Measurements from ENCODE around the gene IL2RA. TPM values are rescaled to one million over a fixed set of nuclear protein-coding genes. Genes with fewer than 3 reads are reported as not detected.
"Not testable (repeated sequence)": the region's sequence is repeated elsewhere in the genome, so short reads cannot be mapped to it uniquely, and the experiment has no call there.

Gene IL2RA
- total RNA-seq, 4 donors from 2014 or later = 0.42 to 2.2 (median 0.60) TPM; not detected in 1

DNA sequence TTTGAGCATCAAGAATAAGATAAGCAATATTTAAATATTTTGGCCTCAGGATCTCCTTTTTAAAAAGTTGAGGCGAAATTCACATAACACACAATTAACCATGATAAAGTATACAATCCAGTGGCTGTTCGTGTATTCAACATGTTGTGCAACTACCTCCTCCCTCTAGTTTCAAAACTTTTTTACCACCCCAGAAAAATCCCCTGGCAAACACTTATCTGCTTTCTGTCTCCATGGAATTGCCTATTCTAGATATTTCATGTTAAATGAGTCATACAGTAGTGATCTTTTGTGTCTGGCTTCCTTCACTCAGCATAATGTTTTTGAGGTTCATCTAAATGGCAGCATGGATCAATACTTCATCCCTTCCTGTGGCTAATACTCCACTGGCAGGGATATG, 53.0 kb downstream of the IL2RA start:
- no peak for DNase-seq (ENCODE audit: low spot score in 2 of 2)
- no peaks in the 10 kb centered on the region for H3K27me3 ChIP-seq
- TF ChIP-seq EP300 (IDR thresholded peaks at IDR 0.05) (no peak), POLR2A (IDR thresholded peaks at IDR 0.05) (no peak)
- TF ChIP-seq, protein P1, sequence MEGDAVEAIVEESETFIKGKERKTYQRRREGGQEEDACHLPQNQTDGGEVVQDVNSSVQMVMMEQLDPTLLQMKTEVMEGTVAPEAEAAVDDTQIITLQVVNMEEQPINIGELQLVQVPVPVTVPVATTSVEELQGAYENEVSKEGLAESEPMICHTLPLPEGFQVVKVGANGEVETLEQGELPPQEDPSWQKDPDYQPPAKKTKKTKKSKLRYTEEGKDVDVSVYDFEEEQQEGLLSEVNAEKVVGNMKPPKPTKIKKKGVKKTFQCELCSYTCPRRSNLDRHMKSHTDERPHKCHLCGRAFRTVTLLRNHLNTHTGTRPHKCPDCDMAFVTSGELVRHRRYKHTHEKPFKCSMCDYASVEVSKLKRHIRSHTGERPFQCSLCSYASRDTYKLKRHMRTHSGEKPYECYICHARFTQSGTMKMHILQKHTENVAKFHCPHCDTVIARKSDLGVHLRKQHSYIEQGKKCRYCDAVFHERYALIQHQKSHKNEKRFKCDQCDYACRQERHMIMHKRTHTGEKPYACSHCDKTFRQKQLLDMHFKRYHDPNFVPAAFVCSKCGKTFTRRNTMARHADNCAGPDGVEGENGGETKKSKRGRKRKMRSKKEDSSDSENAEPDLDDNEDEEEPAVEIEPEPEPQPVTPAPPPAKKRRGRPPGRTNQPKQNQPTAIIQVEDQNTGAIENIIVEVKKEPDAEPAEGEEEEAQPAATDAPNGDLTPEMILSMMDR (IDR thresholded peaks at IDR 0.05) = no peak
- H3K9me3 ChIP-seq = peaks cover 0 to 8% (median 0%) of the 10 kb centered on the region in 4 donors
- H3K27ac ChIP-seq = no peak overlapping the region
- WGBS, 2 donors = 68 to 78% methylated on average over 2 of the region's 2 CpGs
- H3K4me1 ChIP-seq = peaks cover 0 to 3% (median 0%) of the 10 kb centered on the region in 4 donors
- no peak overlapping the region for H3K4me3 ChIP-seq
- no peaks in the 10 kb centered on the region for H3K36me3 ChIP-seq

DNA sequence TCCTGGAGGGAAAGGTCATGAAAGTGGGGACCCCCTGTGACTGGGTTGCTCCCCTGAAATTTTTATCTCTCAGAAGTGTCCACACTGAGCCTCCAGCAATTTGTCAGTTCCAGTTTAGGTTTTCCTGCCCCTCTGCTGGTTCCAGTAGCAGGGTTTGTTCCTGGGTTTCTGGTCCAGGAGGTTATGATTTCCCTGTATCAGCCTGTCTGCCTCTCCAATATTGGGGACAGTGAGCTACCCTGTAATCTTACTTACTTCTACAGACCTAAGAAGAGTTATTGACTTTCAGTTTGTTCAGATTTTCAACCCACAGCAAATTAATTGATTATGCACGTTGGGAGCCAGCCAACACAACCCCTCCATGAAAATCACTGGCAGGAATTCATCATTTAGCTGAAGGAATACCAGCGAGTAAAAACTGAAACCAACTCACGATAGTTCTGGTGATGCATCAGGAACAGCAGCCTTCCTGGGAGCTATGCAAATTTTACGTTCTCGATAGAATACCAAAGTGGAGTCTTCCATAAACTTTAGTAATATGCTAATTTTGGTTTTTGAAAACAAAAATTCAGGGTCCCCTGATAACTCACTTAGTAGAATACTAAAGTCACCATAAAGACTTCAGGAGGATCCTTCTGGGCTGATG, 53.5 kb downstream of the IL2RA start:
- DNase-seq (ENCODE audit: low spot score in 2 of 2) = no peak
- no peaks in the 10 kb centered on the region for H3K27me3 ChIP-seq
- 73 to 81% methylated on average over 5 of the region's 5 CpGs for WGBS, 2 donors
- no peaks in the 10 kb centered on the region for H3K36me3 ChIP-seq
- H3K9me3 ChIP-seq = peaks cover 0 to 8% (median 0%) of the 10 kb centered on the region in 4 donors
- no peaks in the 10 kb centered on the region for H3K4me1 ChIP-seq
- H3K4me3 ChIP-seq = no peak overlapping the region
- no peak for TF ChIP-seq POLR2A (IDR thresholded peaks at IDR 0.05)
- no peak for TF ChIP-seq EP300 (IDR thresholded peaks at IDR 0.05)
- TF ChIP-seq, protein P1 (IDR thresholded peaks at IDR 0.05) = no peak
- no peak overlapping the region for H3K27ac ChIP-seq

DNA sequence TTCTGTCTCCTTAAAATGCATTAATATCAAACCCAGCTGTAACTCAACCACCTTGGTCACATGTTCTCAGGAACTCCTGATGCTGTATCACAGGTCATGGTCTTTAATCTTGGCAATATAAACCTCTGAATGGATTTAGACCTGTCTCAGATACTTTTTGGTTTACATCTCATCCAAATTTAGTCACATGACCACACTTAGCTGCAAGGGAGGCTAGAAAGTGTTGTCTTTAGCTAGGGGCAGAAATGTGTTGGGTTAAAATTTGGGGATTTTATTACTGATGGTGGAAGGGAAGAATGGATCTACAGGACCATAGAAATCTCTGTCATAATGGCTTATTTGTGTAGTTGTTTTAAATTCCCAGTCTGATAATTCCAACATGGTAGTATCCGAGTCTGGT, 55.2 kb downstream of the IL2RA start:
- 91 to 96% methylated on average over 1 of the region's 1 CpG for WGBS, 2 donors
- no peak overlapping the region for H3K27ac ChIP-seq
- TF ChIP-seq, protein P1 (IDR thresholded peaks at IDR 0.05) = no peak
- TF ChIP-seq EP300 (IDR thresholded peaks at IDR 0.05) (no peak), POLR2A (IDR thresholded peaks at IDR 0.05) (no peak)

DNA sequence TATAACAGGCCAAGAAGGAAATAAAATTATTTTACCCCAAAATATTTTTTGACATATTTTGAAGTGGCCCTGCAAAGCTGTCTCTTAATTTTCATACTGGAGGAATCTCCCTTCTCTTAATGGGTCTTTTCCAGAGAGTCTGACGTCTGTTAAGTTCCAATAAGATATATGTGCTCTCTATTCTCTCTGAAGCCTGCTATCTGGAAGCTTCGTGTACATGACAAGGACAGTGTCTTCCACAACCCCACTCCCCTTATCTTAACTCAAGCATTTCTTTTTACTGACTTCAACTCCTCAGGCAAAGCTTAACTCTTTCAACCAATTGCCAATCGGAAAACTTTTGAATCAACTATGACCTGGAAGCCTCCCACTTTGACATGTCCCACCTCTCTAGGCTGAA, 55.6 kb downstream of the IL2RA start:
- Histone ChIP-seq H3K36me3 (no peaks in the 10 kb centered on the region), H3K9me3 (peaks cover 0 to 8% (median 0%) of the 10 kb centered on the region in 4 donors), H3K4me1 (no peaks in the 10 kb centered on the region), H3K27ac (no peak overlapping the region), H3K4me3 (no peak overlapping the region), H3K27me3 (no peaks in the 10 kb centered on the region)
- WGBS, 2 donors = 79 to 84% methylated on average over 3 of the region's 3 CpGs
- DNase-seq (ENCODE audit: low spot score in 2 of 2) = no peak
- TF ChIP-seq, protein P1 (IDR thresholded peaks at IDR 0.05) = no peak
- TF ChIP-seq EP300 (IDR thresholded peaks at IDR 0.05) = no peak
- TF ChIP-seq POLR2A (IDR thresholded peaks at IDR 0.05) = no peak

More for the DNA sequence above, 55.2 kb downstream of the IL2RA start:
- peaks cover 0 to 8% (median 0%) of the 10 kb centered on the region in 4 donors for H3K9me3 ChIP-seq
- no peaks in the 10 kb centered on the region for H3K4me1 ChIP-seq
- H3K36me3 ChIP-seq = no peaks in the 10 kb centered on the region
- no peaks in the 10 kb centered on the region for H3K27me3 ChIP-seq
- no peak overlapping the region for H3K4me3 ChIP-seq
- DNase-seq (ENCODE audit: low spot score in 2 of 2) = no peak

DNA sequence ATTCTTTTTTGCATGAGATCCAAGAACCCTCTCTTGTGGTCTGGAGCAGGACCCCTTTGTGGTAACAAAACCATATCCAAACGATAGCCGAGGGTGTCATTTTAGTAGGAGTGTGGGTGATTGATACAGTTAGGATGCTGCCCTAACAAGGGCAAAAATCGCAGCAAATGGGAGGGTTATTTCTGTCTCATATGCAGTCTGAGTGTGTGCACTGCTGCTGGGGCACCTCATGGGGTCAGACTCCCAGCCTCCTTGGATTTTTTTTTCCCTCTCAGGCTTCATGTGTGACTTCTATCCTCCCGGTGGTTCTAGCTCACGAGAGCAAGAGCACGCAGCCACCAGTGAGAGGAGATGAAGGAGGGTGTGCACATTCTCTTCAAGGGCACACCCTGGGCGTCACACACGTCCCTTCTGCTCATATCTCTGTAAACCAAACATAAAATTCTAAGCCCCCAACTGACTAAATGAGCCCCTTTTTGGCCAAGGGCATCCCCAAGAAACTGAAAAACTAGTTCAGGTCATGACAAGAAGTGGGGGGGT, 56.2 kb downstream of the IL2RA start:
- no peak overlapping the region for H3K27ac ChIP-seq
- H3K4me3 ChIP-seq = no peak overlapping the region

DNA sequence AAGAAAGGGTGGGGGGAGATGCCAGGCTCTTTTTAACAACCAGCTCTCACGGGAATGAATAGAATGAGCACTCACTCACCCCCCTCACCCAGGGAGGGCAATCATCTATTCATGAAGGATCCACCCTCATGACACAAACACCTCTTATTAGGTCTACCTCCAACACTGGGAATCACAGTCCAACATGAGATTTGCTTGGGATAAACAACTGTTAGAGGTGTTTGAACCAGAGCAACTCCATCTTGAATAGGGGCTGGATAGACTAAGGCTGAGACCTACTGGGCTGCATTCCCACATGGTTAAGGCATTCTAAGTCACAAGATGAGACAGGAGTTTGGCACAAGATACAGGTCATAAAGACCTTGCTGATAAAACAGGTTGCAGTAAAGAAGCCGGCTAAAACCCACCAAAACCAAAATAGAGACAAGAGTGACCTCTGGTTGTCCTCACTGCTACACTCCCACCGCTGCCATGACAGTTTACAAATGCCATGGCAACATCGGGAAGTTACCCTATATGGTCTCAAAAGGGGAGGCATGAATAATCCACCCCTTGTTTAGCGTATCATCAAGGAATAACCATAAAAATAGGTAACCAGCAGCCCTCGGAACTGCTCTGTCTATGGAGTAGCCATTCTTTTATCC, 56.9 kb downstream of the IL2RA start:
- H3K4me3 ChIP-seq; DNase-seq (ENCODE audit: low spot score in 2 of 2); H3K27ac ChIP-seq; H3K36me3 ChIP-seq; H3K27me3 ChIP-seq; H3K4me1 ChIP-seq; H3K9me3 ChIP-seq: not testable (repeated sequence)
- WGBS, 2 donors = 65 to 67% methylated on average over 6 of the region's 6 CpGs

More for the DNA sequence above, 56.2 kb downstream of the IL2RA start:
- WGBS, 2 donors = 76 to 82% methylated on average over 8 of the region's 8 CpGs
- no peaks in the 10 kb centered on the region for H3K36me3 ChIP-seq
- no peaks in the 10 kb centered on the region for H3K4me1 ChIP-seq
- no peaks in the 10 kb centered on the region for H3K27me3 ChIP-seq
- TF ChIP-seq, protein P1 (IDR thresholded peaks at IDR 0.05) = no peak
- TF ChIP-seq POLR2A (IDR thresholded peaks at IDR 0.05) (no peak), EP300 (IDR thresholded peaks at IDR 0.05) (no peak)
- DNase-seq (ENCODE audit: low spot score in 2 of 2) = no peak
- H3K9me3 ChIP-seq = peaks cover 0 to 8% (median 0%) of the 10 kb centered on the region in 4 donors
